ENCODE results near the gene NRGN. TPM values are rescaled to one million over a fixed set of nuclear protein-coding genes. Genes with fewer than 3 reads are reported as not detected.

NRGN gene
- polyA plus RNA-seq, 1 donor from 2014 or later: 0.69 TPM

- no peak overlapping the region for H2AFZ ChIP-seq (ENCODE audit: low read depth, low read length)
- H4K20me1 ChIP-seq (ENCODE audit: insufficient read depth): no peaks in the 10 kb centered on the region
- no peaks in the 10 kb centered on the region for H3K27me3 ChIP-seq (ENCODE audit: insufficient read depth, low read depth, low read length)
- H3K27ac ChIP-seq (ENCODE audit: low read length): no peak overlapping the region
- H3K4me2 ChIP-seq (ENCODE audit: low read length): no peak overlapping the region
- H3K9me3 ChIP-seq (ENCODE audit: low read length): no peaks in the 10 kb centered on the region
- H3K4me3 ChIP-seq (ENCODE audit: low read length): no peak overlapping the region
- H3K36me3 ChIP-seq (ENCODE audit: insufficient read depth, low read length): no peaks in the 10 kb centered on the region
- H3F3A ChIP-seq (ENCODE audit: insufficient read depth, low read length, poor library complexity, severe bottlenecking): no peaks in the 10 kb centered on the region
- peaks cover 26% of the 10 kb centered on the region for H3K79me2 ChIP-seq (replicated peaks; ENCODE audit: insufficient read depth, low read length)
- no peaks in the 10 kb centered on the region for H3K9me2 ChIP-seq (ENCODE audit: insufficient read depth, low read length)
- H3K9ac ChIP-seq (ENCODE audit: low read length): no peak overlapping the region
- no peak for TF ChIP-seq REST (IDR thresholded peaks at IDR 0.05; ENCODE audit: borderline replicate concordance)
- TF ChIP-seq EZH2 (IDR thresholded peaks at IDR 0.05; ENCODE audit: borderline replicate concordance, insufficient read depth, low read length, poor library complexity, severe bottlenecking): no peak
- TF ChIP-seq POLR2AphosphoS5 (IDR thresholded peaks at IDR 0.05): no peak
- no peak for TF ChIP-seq RAD21 (conservative IDR thresholded peaks at IDR 0.05)
- TF ChIP-seq CTCF (IDR thresholded peaks at IDR 0.05; ENCODE audit: poor library complexity, severe bottlenecking): no peak
- no peak for TF ChIP-seq TAF1 (IDR thresholded peaks at IDR 0.05; ENCODE audit: low read depth)
- TF ChIP-seq SMC3 (conservative IDR thresholded peaks at IDR 0.05; ENCODE audit: poor library complexity): no peak
- no peak for TF ChIP-seq EP300 (conservative IDR thresholded peaks at IDR 0.05; ENCODE audit: poor library complexity, severe bottlenecking)
- TF ChIP-seq MXI1 (conservative IDR thresholded peaks at IDR 0.05; ENCODE audit: poor library complexity, severe bottlenecking): no peak
Observed at GRCh38 chr11:124784051-124784450, 44.3 kb downstream of the NRGN start.

GRCh38 chr11:124788521-124788920 lies 48.8 kb downstream of the NRGN start:
- Histone ChIP-seq H3K4me3 (ENCODE audit: low read length) (no peak overlapping the region), H3K9me2 (ENCODE audit: insufficient read depth, low read length) (no peaks in the 10 kb centered on the region), H3K79me2 (replicated peaks; ENCODE audit: insufficient read depth, low read length) (peaks cover 67% of the 10 kb centered on the region), H3K36me3 (ENCODE audit: insufficient read depth, low read length) (no peaks in the 10 kb centered on the region), H3K9me3 (ENCODE audit: low read length) (no peaks in the 10 kb centered on the region), H3K4me2 (ENCODE audit: low read length) (no peak overlapping the region), H2AFZ (ENCODE audit: low read depth, low read length) (no peak overlapping the region), H3K9ac (ENCODE audit: low read length) (no peak overlapping the region), H4K20me1 (ENCODE audit: insufficient read depth) (peaks cover 3% of the 10 kb centered on the region), H3F3A (ENCODE audit: insufficient read depth, low read length, poor library complexity, severe bottlenecking) (no peaks in the 10 kb centered on the region), H3K27ac (ENCODE audit: low read length) (no peak overlapping the region), H3K27me3 (ENCODE audit: insufficient read depth, low read depth, low read length) (no peaks in the 10 kb centered on the region)
- no peak for TF ChIP-seq RAD21 (conservative IDR thresholded peaks at IDR 0.05)
- no peak for TF ChIP-seq EZH2 (IDR thresholded peaks at IDR 0.05; ENCODE audit: borderline replicate concordance, insufficient read depth, low read length, poor library complexity, severe bottlenecking)
- no peak for TF ChIP-seq TAF1 (IDR thresholded peaks at IDR 0.05; ENCODE audit: low read depth)
- TF ChIP-seq POLR2AphosphoS5 (IDR thresholded peaks at IDR 0.05): no peak
- TF ChIP-seq EP300 (conservative IDR thresholded peaks at IDR 0.05; ENCODE audit: poor library complexity, severe bottlenecking): no peak
- TF ChIP-seq SMC3 (conservative IDR thresholded peaks at IDR 0.05; ENCODE audit: poor library complexity): no peak
- TF ChIP-seq CTCF (IDR thresholded peaks at IDR 0.05; ENCODE audit: poor library complexity, severe bottlenecking): no peak
- no peak for TF ChIP-seq MXI1 (conservative IDR thresholded peaks at IDR 0.05; ENCODE audit: poor library complexity, severe bottlenecking)
- no peak for TF ChIP-seq REST (IDR thresholded peaks at IDR 0.05; ENCODE audit: borderline replicate concordance)
